Heart left ventricle (tissue), 16 donors: ENCODE data around the gene FANCG. TPM values are rescaled to one million over a fixed set of nuclear protein-coding genes. Genes with fewer than 3 reads are reported as not detected.

Experiments used
- ATAC-seq, 4 donors: fragments of 200-7000 bp; cut with Tn5 transposase; one replicate each; pipeline ENCODE4 v1.9.1; 2020 to 2022; ENCODE audit warnings: moderate library complexity in 4 of 4, mild to moderate bottlenecking in 3 of 4, moderate number of reproducible peaks in 1 of 4
- DNase-seq, 5 donors: peaks; one replicate each; pipeline ENCODE4 v3.0.0-alpha.2; 2020
- H3K27ac ChIP-seq, 12 donors: fragments of 200-600 bp; sonication (generic) in 4 of 12; one replicate each; pipeline versions ENCODE4 v1.5.0 to v1.8.0; 2016 to 2022; ENCODE audit warnings: mild to moderate bottlenecking in 2 of 12
- H3K27me3 ChIP-seq, 9 donors: fragments of 200-600 bp; sonication (generic) in 2 of 9; one replicate each; pipeline versions ENCODE4 v1.5.1 to v1.8.0; 2016 to 2022; ENCODE audit warnings: mild to moderate bottlenecking in 3 of 9
- H3K36me3 ChIP-seq, 9 donors: fragments of 200-600 bp; sonication (generic) in 2 of 9; one replicate each; pipeline versions ENCODE4 v1.5.0 to v1.8.0; 2018 to 2022; ENCODE audit warnings: mild to moderate bottlenecking in 2 of 9
- H3K4me1 ChIP-seq, 12 donors: fragments of 200-600 bp; sonication (generic) in 4 of 12; one replicate each; pipeline versions ENCODE4 v1.5.0 to v1.8.0; 2016 to 2022; ENCODE audit warnings: mild to moderate bottlenecking in 3 of 12
- H3K4me3 ChIP-seq, 12 donors: fragments of 200-600 bp; sonication (generic) in 4 of 12; one replicate each; pipeline versions ENCODE4 v1.5.0 to v1.8.0; 2017 to 2022; ENCODE audit warnings: mild to moderate bottlenecking in 9 of 12, moderate library complexity in 4 of 12
- H3K9me3 ChIP-seq, 12 donors: fragments of 200-600 bp; sonication (generic) in 4 of 12; one replicate each; pipeline versions ENCODE4 v1.5.0 to v1.8.0; 2016 to 2022; ENCODE audit warnings: mild to moderate bottlenecking in 1 of 12
- CTCF ChIP-seq, 12 donors: fragments of 200-600 bp; sonication (generic) in 4 of 12; IDR thresholded peaks; one replicate each; pipeline versions ENCODE4 v1.5.0 to v1.8.0; 2018 to 2022; ENCODE audit warnings: antibody characterized with exemption in 12 of 12, mild to moderate bottlenecking in 5 of 12
- POLR2A ChIP-seq, 2 donors: fragments of 450-650 bp; IDR thresholded peaks; one replicate each; pipeline ENCODE4 v1.6.1; 2017; ENCODE audit warnings: antibody characterized with exemption in 2 of 2, mild to moderate bottlenecking in 2 of 2, moderate library complexity in 2 of 2
- WGBS, 4 donors: extraction: QIAGEN DNeasy Blood & Tissue Kit in 2 of 4; methylation state at CpG; one replicate each; pipeline versions ENCODE4 v1.1.5 to v1.1.7; 2013 to 2018; 5-methylcytosine and 5-hydroxymethylcytosine counted together
- intact Hi-C, 10 donors: fragments of 100-400 bp; cut with DNase I; formaldehyde crosslinking; loops; one replicate each; pipeline versions ENCODE4 v1.11.1 to v1.14.2; 2022
- polyA plus RNA-seq, 2 donors: library from polyadenylated mRNA; stranded (reverse); fragments of 200-250 nt; gene quantifications; one replicate each; pipeline ENCODE4 v1.2.3, GENCODE V29; 2013
- total RNA-seq, 9 donors: library from RNA; depleted of rRNA in 2 of 9; stranded (reverse); fragments of >200 nt in 2 of 9; fragmentation: NEBNext Ultra II Directional in 3 of 9; extraction: Animal tissue kit (Norgen Biotek cat#: 25700) in 3 of 9; gene quantifications; one replicate each; pipeline versions ENCODE4 v1.1.0 to v1.2.4, GENCODE V29; 2016 to 2023
- donor health status: ischemic (EF 13 %, LVEDD 7.1; RV severe dilation, severe dysfunction).
- donor health status: healthy with polysubstance abuse.
- donor health status: DM: no; HTN: yes; CAD: no.
- donor health status: DM: no; HTN: no; CAD: no.
- donor health status: ischemic (EF 25% LVEDD 6.9; RV normal size, moderate dysfunction).
- donor health status: ischemic (EF 25% LVEDD 5.7; RV mildly dilated, moderate dysfunction).
- donor health status: healthy.
- donor health status: DM: yes; HTN: yes; CAD: no.
- donor health status: ischemic (EF 35%, LVEDD 5.7; RV mildly dilated, moderate dysfunction).
- donor health status: nonischemic (EF 11% LVEDD 7.7; RV severe dilation, severe dysfunction).
- donor health status: DM: yes; HTN: yes; CAD: no.
- donor health status: PGD.
- donor health status: ischemic (EF 29% LVEDD 5.4; RV normal size, mild dysfunction).
- donor health status: nonischemic (EF 23%, LVEDD 6.1; RV moderate dilation, normal function).

FANCG gene
- total and polyA plus RNA-seq, 11 donors = 0.71 to 11.8 (median 2.9) TPM

GRCh38 chr9:35071814-35072460, 7.8 kb downstream of the FANCG start:
- Histone ChIP-seq H3K27me3 (no peaks in the 10 kb centered on the region), H3K4me3 (peak overlapping the region; percentile 82 to 100 (median 96)), H3K9me3 (no peaks in the 10 kb centered on the region), H3K27ac (peak overlapping the region; percentile 99 to 100 (median 100)), H3K4me1 (peaks cover 12 to 48% (median 36%) of the 10 kb centered on the region in 12 donors), H3K36me3 (peaks cover 0 to 47% (median 20%) of the 10 kb centered on the region in 9 donors)
- TF ChIP-seq CTCF (IDR thresholded peaks at IDR 0.05) (peak; percentile 13 to 65 (median 46)), POLR2A (IDR thresholded peaks at IDR 0.05) (peak; percentile 2 to 67)
- intact Hi-C loops = loop anchor here in 7 of 10 donors (1.0 to 10.0 kb wide), 7 partner anchors 25 to 407 kb away; partner anchors contain the start of genes CCL27 (in 1 of the 7), DNAJB5 (in 1 of the 7), PIGO (in 1 of the 7) and STOML2 (in 1 of the 7)
- 0 to 1% (median 0%) methylated on average over 49 to 79 of the region's 79 CpGs for WGBS, 4 donors
- peak; percentile 87 to 94 (median 91) for DNase-seq
- ATAC-seq = peak; percentile 43 to 85 (median 79)

GRCh38 chr9:35070823-35071813, 8.6 kb downstream of the FANCG start:
- TF ChIP-seq POLR2A (IDR thresholded peaks at IDR 0.05) = no peak
- TF ChIP-seq CTCF (IDR thresholded peaks at IDR 0.05) = no peak
- peaks cover 0 to 47% (median 28%) of the 10 kb centered on the region in 9 donors for H3K36me3 ChIP-seq
- H3K9me3 ChIP-seq = no peaks in the 10 kb centered on the region
- DNase-seq (no peak), ATAC-seq (peak in 1 of 4 donors; percentile 16)
- WGBS, 4 donors = 1 to 2% (median 1%) methylated on average over 16 to 20 of the region's 20 CpGs
- intact Hi-C loops = loop anchor here in 4 of 10 donors (2.0 to 10.0 kb wide), 3 partner anchors 76 to 406 kb away; partner anchors contain the start of gene CCL27 (in 1 of the 4)
- no peaks in the 10 kb centered on the region for H3K27me3 ChIP-seq
- peak overlapping the region; percentile 99 to 100 (median 100) for H3K27ac ChIP-seq
- H3K4me1 ChIP-seq = peaks cover 12 to 48% (median 36%) of the 10 kb centered on the region in 12 donors
- peak overlapping the region; percentile 82 to 100 (median 96) for H3K4me3 ChIP-seq

- WGBS, 4 donors = 66 to 82% (median 70%) methylated on average over 4 of the region's 4 CpGs
- DNase-seq (no peak), ATAC-seq (no peak)
- H3K9me3 ChIP-seq = no peaks in the 10 kb centered on the region
- TF ChIP-seq CTCF (IDR thresholded peaks at IDR 0.05) (no peak), POLR2A (IDR thresholded peaks at IDR 0.05) (no peak)
- peaks cover 6 to 55% (median 47%) of the 10 kb centered on the region in 9 donors for H3K36me3 ChIP-seq
- intact Hi-C loops = no loop called here
- peaks cover 12 to 48% (median 36%) of the 10 kb centered on the region in 12 donors for H3K4me1 ChIP-seq
- H3K27me3 ChIP-seq = no peaks in the 10 kb centered on the region
- H3K27ac ChIP-seq = peak overlapping the region in 1 of 12 donors; percentile 12
- peak overlapping the region in 2 of 12 donors; percentile 88 to 100 for H3K4me3 ChIP-seq
Measured at GRCh38 chr9:35069020-35069419, 10.7 kb downstream of the FANCG start.
